SK-N-SH (cell line): ENCODE measurements around the gene IPO11. TPM values are rescaled to one million over a fixed set of nuclear protein-coding genes. Genes with fewer than 3 reads are reported as not detected.
"Not testable (repeated sequence)": the region's sequence is repeated elsewhere in the genome, so short reads cannot be mapped to it uniquely, and the experiment has no call there.

Experiments used
- CTCF ChIA-PET: fragments of 300-600, 350-600 bp; formaldehyde crosslinking; extraction: SDS; loops from one replicate; lab custom pipeline; 2021; lab: Yijun Ruan, JAX
- POLR2A ChIA-PET: fragments of 350-600 bp; sonication (Branson Sonifier 250); formaldehyde crosslinking; extraction: SDS; loops from one replicate; lab custom pipeline; 2020; ENCODE audit warnings: antibody characterized with exemption, inconsistent platforms; lab: Yijun Ruan, JAX
- DNase-seq: peaks from one replicate; pipeline ENCODE4 v3.0.0; 2012
- H2AFZ ChIP-seq: fragments of 200-600 bp; sonication (generic); 2 replicates; pipeline ENCODE4 v1.8.1; 2016; ENCODE audit warnings: antibody characterized with exemption, mild to moderate bottlenecking, low read depth
- H3F3A ChIP-seq: fragments of 200-600 bp; sonication (generic); replicated peaks from 2 replicates; pipeline ENCODE3; 2016; ENCODE audit warnings: antibody characterized with exemption, mild to moderate bottlenecking; ENCODE audit not compliant: insufficient read depth
- H3K27ac ChIP-seq, 2 experiments: fragments of 200-500 bp in 1 of 2; fragments of 200-600 bp in 1 of 2; sonication (Bioruptor generic) in 1 of 2; sonication (generic), shearing (Covaris generic) in 1 of 2; 2 replicates each; pipeline versions ENCODE4 v1.5.1 to v1.6.1; 2014 to 2016; ENCODE audit warnings: low read depth in 2 of 2, inconsistent platforms in 1 of 2, low read length in 1 of 2, mild to moderate bottlenecking in 1 of 2, mixed read lengths in 1 of 2
- H3K27me3 ChIP-seq: fragments of 200-600 bp; sonication (generic), shearing (Covaris generic); 2 replicates; pipeline ENCODE4 v1.6.1; 2016; ENCODE audit warnings: mixed run types; ENCODE audit not compliant: insufficient read depth
- H3K36me3 ChIP-seq, 2 experiments: fragments of 200-500 bp in 1 of 2; fragments of 200-600 bp in 1 of 2; sonication (Bioruptor generic) in 1 of 2; sonication (generic) in 1 of 2; replicated peaks in 1 of 2; 2 replicates each; pipeline versions ENCODE3 to v1.5.1; 2014 to 2016; ENCODE audit warnings: low read length in 1 of 2, mild to moderate bottlenecking in 1 of 2; ENCODE audit not compliant: insufficient read depth in 2 of 2, control insufficient read depth in 1 of 2
- H3K4me1 ChIP-seq, 2 experiments: fragments of 200-500 bp in 1 of 2; fragments of 200-600 bp in 1 of 2; sonication (Bioruptor generic) in 1 of 2; sonication (generic), shearing (Covaris generic) in 1 of 2; 2 replicates each; pipeline versions ENCODE4 v1.5.1 to v1.6.1; 2014 to 2016; ENCODE audit warnings: low read depth in 1 of 2, low read length in 1 of 2, mixed run types in 1 of 2; ENCODE audit not compliant: insufficient read depth in 2 of 2, control insufficient read depth in 1 of 2
- H3K4me2 ChIP-seq: fragments of 200-600 bp; sonication (generic), shearing (Covaris generic); 2 replicates; pipeline ENCODE4 v1.6.1; 2017; ENCODE audit warnings: mixed run types
- H3K4me3 ChIP-seq, 2 experiments: fragments of 200-500 bp in 1 of 2; fragments of 200-600 bp in 1 of 2; sonication (Bioruptor generic) in 1 of 2; sonication (generic), shearing (Covaris generic) in 1 of 2; 2 replicates each; pipeline versions ENCODE4 v1.5.1 to v1.8.1; 2014 to 2016; ENCODE audit warnings: low read depth in 2 of 2, inconsistent platforms in 1 of 2, low read length in 1 of 2, mild to moderate bottlenecking in 1 of 2, mixed read lengths in 1 of 2, moderate library complexity in 1 of 2
- H3K79me2 ChIP-seq: fragments of 200-600 bp; sonication (generic); 2 replicates; pipeline ENCODE4 v1.8.1; 2017; ENCODE audit warnings: mild to moderate bottlenecking; ENCODE audit not compliant: insufficient read depth
- H3K9ac ChIP-seq: fragments of 200-600 bp; sonication (generic); 2 replicates; pipeline ENCODE4 v1.6.1; 2017; ENCODE audit warnings: mixed run types
- H3K9me2 ChIP-seq: fragments of 200-600 bp; sonication (generic); 2 replicates; pipeline ENCODE4 v1.6.1; 2017; ENCODE audit warnings: mixed run types
- H3K9me3 ChIP-seq: fragments of 200-600 bp; sonication (generic); 2 replicates; pipeline ENCODE4 v1.6.1; 2017; ENCODE audit warnings: mixed run types, mild to moderate bottlenecking, moderate library complexity
- H4K20me1 ChIP-seq: fragments of 200-600 bp; sonication (generic); 2 replicates; pipeline ENCODE4 v1.6.1; 2017; ENCODE audit warnings: mild to moderate bottlenecking, mixed run types; ENCODE audit not compliant: insufficient read depth
- JUND ChIP-seq: IDR thresholded peaks from 2 replicates; pipeline ENCODE4 v1.4.0; 2012
- WGBS: methylation state at CpG from one replicate; pipeline ENCODE4 v1.1.6; 2017; ENCODE audit warnings: low lambda C conversion rate; 5-methylcytosine and 5-hydroxymethylcytosine counted together
- polyA plus RNA-seq, 3 experiments: library from polyadenylated mRNA; depleted of rRNA; stranded (reverse); fragments of >200 nt; gene quantifications; 2 replicates each; pipeline ENCODE4 v1.2.3, GENCODE V29; 2012
- small RNA-seq, 7 experiments: library from RNA; depleted of rRNA; stranded (forward); fragments of <200 nt; gene quantifications; one replicate each; pipeline ENCODE3, GENCODE V24; 2012

Gene IPO11
- polyA plus RNA-seq, 1 of the 3 experiments (the other 2 are of a cell fraction), result 8.1 TPM

- Histone ChIP-seq H3K9me2 (no peaks in the 10 kb centered on the region), H3K27me3 (no peaks in the 10 kb centered on the region), H3K36me3 (no peaks in the 10 kb centered on the region), H3K9ac (no peak overlapping the region), H3K4me2 (no peak overlapping the region), H3K79me2 (no peaks in the 10 kb centered on the region), H2AFZ (no peak overlapping the region), H3K4me3 (no peak overlapping the region), H3K9me3 (no peaks in the 10 kb centered on the region), H3F3A (no peaks in the 10 kb centered on the region), H3K4me1 (no peaks in the 10 kb centered on the region), H4K20me1 (no peaks in the 10 kb centered on the region), H3K27ac (no peak overlapping the region)
- CTCF ChIA-PET, result no interaction called here
- POLR2A ChIA-PET, result no interaction called here
- TF ChIP-seq JUND, result no peak
- DNase-seq, result no peak
- WGBS, result 0% methylated on average over 1 of the region's 1 CpG
These were observed 258.9 kb downstream of the IPO11 start for GRCh38 chr5:62671479-62671878.

GRCh38 chr5:62676596-62676995, 264.0 kb downstream of the IPO11 start:
- H3F3A ChIP-seq, H3K27me3 ChIP-seq, H3K4me1 ChIP-seq, H3K36me3 ChIP-seq, H3K4me2 ChIP-seq, H3K79me2 ChIP-seq, H3K27ac ChIP-seq, H3K9me3 ChIP-seq, CTCF ChIA-PET, H3K4me3 ChIP-seq, H3K9me2 ChIP-seq, H2AFZ ChIP-seq, H4K20me1 ChIP-seq, DNase-seq, POLR2A ChIA-PET, H3K9ac ChIP-seq: not testable (repeated sequence)

Small RNA genes within 50 kb of the gene (small RNA-seq; reads per million reads assigned to genes)
- gene CKS1BP3, result 0 reads per million in 7 experiments
- gene RNU6-661P, result 0 to 0.06 (median 0) reads per million in 7 experiments

Other genes starting within 250 kb of the IPO11 start
- 14.3 and 16.1 TPM in 2 replicates for gene KIF2A, start 106.6 kb upstream of the IPO11 start, polyA plus RNA-seq (2012; rRNA removed)
- gene DIMT1, start 8.9 kb upstream of the IPO11 start, polyA plus RNA-seq (2012; rRNA removed), result 29.5 and 37.2 TPM in 2 replicates
- 0.08 and 0.37 TPM in 2 replicates for gene LRRC70, start 166.1 kb downstream of the IPO11 start, polyA plus RNA-seq (2012; rRNA removed)